DND-41 (cell line): ENCODE measurements around the gene CCDC82.

ENCODE experiments used
- ATAC-seq: fragments of 200-7000 bp; cut with Tn5 transposase; 3 replicates; pipeline ENCODE4 v1.9.1; 2021; ENCODE audit warnings: low read depth; ENCODE audit not compliant: insufficient read depth
- DNase-seq: peaks from one replicate; pipeline ENCODE4 v3.0.0-alpha.2; 2020
- H2AFZ ChIP-seq: 2 replicates; pipeline ENCODE4 v1.6.0; 2012; ENCODE audit warnings: low read depth, low read length
- H3K27ac ChIP-seq: 2 replicates; pipeline ENCODE4 v1.5.1; 2012; ENCODE audit warnings: low read length, inconsistent platforms
- H3K27me3 ChIP-seq: fragments of 200-600 bp; sonication (generic); 2 replicates; pipeline ENCODE4 v1.6.0; 2012; ENCODE audit warnings: low read length, mild to moderate bottlenecking, inconsistent platforms; ENCODE audit not compliant: insufficient read depth, poor library complexity
- H3K36me3 ChIP-seq: 2 replicates; pipeline ENCODE4 v1.5.1; 2012; ENCODE audit warnings: low read length, inconsistent platforms; ENCODE audit not compliant: insufficient read depth
- H3K4me1 ChIP-seq: 2 replicates; pipeline ENCODE4 v1.5.1; 2012; ENCODE audit warnings: mild to moderate bottlenecking, low read length; ENCODE audit not compliant: insufficient read depth
- H3K4me2 ChIP-seq: 2 replicates; pipeline ENCODE4 v1.6.0; 2012; ENCODE audit warnings: mild to moderate bottlenecking, moderate library complexity, low read length, inconsistent platforms; ENCODE audit not compliant: insufficient read depth
- H3K4me3 ChIP-seq, 2 experiments: fragments of 200-600 bp in 1 of 2; shearing (Covaris generic) in 1 of 2; 2 replicates each; pipeline ENCODE4 v1.5.1; 2012 to 2016; ENCODE audit warnings: inconsistent platforms in 2 of 2, low read length in 2 of 2, mild to moderate bottlenecking in 2 of 2, low read depth in 1 of 2, moderate library complexity in 1 of 2
- H3K79me2 ChIP-seq: 2 replicates; pipeline ENCODE4 v1.6.0; 2012; ENCODE audit warnings: low read length, inconsistent platforms; ENCODE audit not compliant: insufficient read depth
- H3K9ac ChIP-seq: 2 replicates; pipeline ENCODE4 v1.6.0; 2012; ENCODE audit warnings: low read depth, mild to moderate bottlenecking, inconsistent platforms, low read length, moderate library complexity
- H3K9me3 ChIP-seq: 2 replicates; pipeline ENCODE4 v1.5.1; 2012; ENCODE audit warnings: low read length, moderate library complexity, mild to moderate bottlenecking, inconsistent platforms; ENCODE audit not compliant: insufficient read depth, severe bottlenecking
- H4K20me1 ChIP-seq: 2 replicates; pipeline ENCODE4 v1.6.0; 2012; ENCODE audit warnings: low read length; ENCODE audit not compliant: insufficient read depth
- CTCF ChIP-seq: IDR thresholded peaks from 2 replicates; pipeline ENCODE4 v1.5.1; 2012; ENCODE audit warnings: borderline replicate concordance, low read length, moderate library complexity, mild to moderate bottlenecking; ENCODE audit not compliant: poor library complexity, severe bottlenecking; ENCODE audit errors: extremely low read depth
- EZH2 ChIP-seq: IDR thresholded peaks from 3 replicates; pipeline ENCODE4 v1.6.1; 2012; ENCODE audit warnings: borderline replicate concordance, low read depth, mild to moderate bottlenecking, moderate library complexity, low read length, inconsistent platforms; ENCODE audit not compliant: severe bottlenecking

Gene CCDC82

DNA sequence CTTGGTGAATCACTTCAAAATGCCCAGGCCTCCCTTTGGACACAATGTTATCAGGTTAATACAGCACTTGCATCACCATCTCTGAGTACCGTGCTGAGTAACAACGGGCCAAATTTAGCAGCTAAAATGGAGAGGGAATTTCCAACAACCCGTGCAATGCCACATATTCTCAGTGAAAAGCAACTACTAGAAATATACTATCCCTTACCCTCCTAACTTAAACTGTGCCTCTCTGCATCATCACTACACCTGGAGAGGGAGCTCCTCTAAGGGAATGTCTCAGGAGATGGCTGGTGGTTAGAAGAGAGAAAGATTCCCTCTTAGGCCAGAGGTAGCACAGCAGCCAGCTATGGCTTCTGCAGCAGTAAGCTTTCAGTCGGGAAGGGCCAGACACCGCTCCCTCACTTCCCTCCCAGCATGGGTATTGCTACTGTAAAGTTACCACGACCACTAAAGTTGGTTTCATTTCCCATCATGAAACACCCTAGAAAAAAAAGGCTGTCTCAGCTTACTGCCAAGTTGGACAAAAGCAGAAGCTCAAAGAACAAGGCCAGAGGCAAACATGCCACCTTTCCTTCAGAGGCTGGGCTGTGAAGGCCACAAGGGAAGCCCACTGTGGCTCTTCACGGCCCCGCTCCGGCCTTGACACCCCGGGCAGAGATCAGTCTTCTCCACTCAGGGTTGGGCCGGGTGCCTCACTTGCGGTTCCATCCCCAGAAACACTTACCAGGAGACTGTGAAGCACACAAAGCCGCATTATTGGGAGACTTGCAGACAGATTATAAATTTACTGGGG lies 50.6 kb downstream of the CCDC82 start:
- Histone ChIP-seq H3K4me3 (peak overlapping the region in 1 of 2 experiments; percentile 43; a peak in 2 of 4 replicates), H3K27ac (peak overlapping the region; percentile 74), H4K20me1 (no peaks in the 10 kb centered on the region), H3K9ac (peak overlapping the region; percentile 53), H3K79me2 (peaks cover 40% of the 10 kb centered on the region), H3K4me1 (peaks cover 62% of the 10 kb centered on the region), H3K4me2 (peak overlapping the region; percentile 80), H3K9me3 (no peaks in the 10 kb centered on the region), H3K36me3 (no peaks in the 10 kb centered on the region), H3K27me3 (no peaks in the 10 kb centered on the region), H2AFZ (peak overlapping the region; percentile 65; the same call in 1 of the 2 replicates)
- DNase-seq (peak; percentile 68), ATAC-seq (peak; percentile 56)
- TF ChIP-seq CTCF (no peak), EZH2 (no peak)

DNA sequence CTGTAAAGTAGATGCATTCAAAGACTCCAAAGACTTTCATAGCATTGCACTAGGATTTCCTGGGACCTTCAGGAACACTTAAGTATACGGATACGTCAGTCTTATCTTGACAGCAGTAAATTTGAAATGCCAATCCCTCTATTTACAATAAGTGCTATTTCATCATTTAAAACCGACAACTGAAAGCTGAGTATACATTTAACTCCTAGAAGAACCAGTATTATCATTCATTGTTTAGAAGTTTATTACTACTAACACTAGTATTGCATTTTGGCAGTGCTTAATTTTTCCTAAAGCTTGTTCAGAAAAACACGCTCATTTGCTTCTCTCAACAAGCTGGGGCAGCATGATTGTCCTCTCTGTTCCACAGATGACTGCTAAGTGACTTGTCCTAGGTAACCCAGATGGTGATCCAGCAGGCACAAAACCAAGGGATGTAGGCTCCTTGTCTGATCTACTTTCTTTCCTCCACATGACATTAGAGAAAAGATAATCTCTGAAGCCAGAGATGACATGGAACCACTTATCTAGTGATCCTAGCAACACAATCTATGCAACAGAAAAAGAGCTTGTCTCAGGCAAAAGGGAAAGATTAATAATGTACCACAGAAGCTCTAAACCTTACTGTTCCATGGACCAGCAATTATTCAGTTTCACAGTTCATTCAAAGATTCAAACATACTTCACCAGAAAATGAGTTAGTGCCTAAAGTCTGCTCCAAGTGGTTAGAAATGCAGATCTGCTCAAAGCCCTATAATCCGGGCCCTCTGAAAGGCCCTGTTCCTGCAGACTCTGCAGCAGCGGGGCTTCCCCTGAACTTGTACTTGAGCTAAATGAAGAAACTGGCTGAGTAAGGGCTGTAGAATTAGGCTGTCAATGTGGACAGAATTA lies 51.9 kb downstream of the CCDC82 start:
- Histone ChIP-seq H3K27ac (no peak overlapping the region), H3K9ac (no peak overlapping the region; the same call in 1 of the 2 replicates), H2AFZ (no peak overlapping the region), H3K27me3 (no peaks in the 10 kb centered on the region), H3K4me3 (no peak overlapping the region), H3K9me3 (no peaks in the 10 kb centered on the region), H3K4me2 (peak overlapping the region; percentile 80), H3K79me2 (peaks cover 40% of the 10 kb centered on the region), H3K36me3 (no peaks in the 10 kb centered on the region), H4K20me1 (no peaks in the 10 kb centered on the region), H3K4me1 (peaks cover 55% of the 10 kb centered on the region)
- TF ChIP-seq CTCF (no peak), EZH2 (no peak)
- DNase-seq (no peak), ATAC-seq (no peak)

- H3K27me3 ChIP-seq: no peaks in the 10 kb centered on the region
- DNase-seq (no peak), ATAC-seq (no peak)
- no peak overlapping the region for H2AFZ ChIP-seq
- no peak overlapping the region for H3K4me2 ChIP-seq
- no peak for TF ChIP-seq EZH2
- no peak for TF ChIP-seq CTCF
- peaks cover 19% of the 10 kb centered on the region for H3K79me2 ChIP-seq
- peaks cover 35% of the 10 kb centered on the region for H3K4me1 ChIP-seq
- no peaks in the 10 kb centered on the region for H3K9me3 ChIP-seq
- no peak overlapping the region for H3K9ac ChIP-seq
- H4K20me1 ChIP-seq: no peaks in the 10 kb centered on the region
- H3K27ac ChIP-seq: no peak overlapping the region
- H3K36me3 ChIP-seq: no peaks in the 10 kb centered on the region
- no peak overlapping the region for H3K4me3 ChIP-seq
These were observed 54.3 kb downstream of the CCDC82 start for GRCh38 chr11:96335388-96335787.
